PFSK-1 (cell line): ENCODE data around the gene FEZ2.

ENCODE experiments used
- FOXP2 ChIP-seq: optimal IDR thresholded peaks from 2 replicates; pipeline ENCODE3; 2011; ENCODE audit warnings: borderline replicate concordance, control low read depth, inconsistent platforms; ENCODE audit not compliant: insufficient read depth; ENCODE audit errors: extremely low read length, extremely low read depth
- POLR2AphosphoS5 ChIP-seq: IDR thresholded peaks from 2 replicates; pipeline ENCODE4 v1.6.1; 2012; ENCODE audit warnings: low read depth, mild to moderate bottlenecking, control low read depth, low read length, moderate library complexity
- REST ChIP-seq, 2 experiments: IDR thresholded peaks; 2 replicates each; pipeline versions ENCODE4 v1.6.1 to v1.8.0; 2011 to 2012; ENCODE audit warnings: low read depth in 2 of 2, low read length in 2 of 2, control low read depth in 1 of 2, inconsistent platforms in 1 of 2, mild to moderate bottlenecking in 1 of 2, moderate library complexity in 1 of 2; ENCODE audit not compliant: insufficient read depth in 1 of 2
- SIN3A ChIP-seq: IDR thresholded peaks from 2 replicates; pipeline ENCODE4 v1.6.1; 2012; ENCODE audit warnings: mild to moderate bottlenecking, low read length, moderate library complexity, borderline replicate concordance; ENCODE audit not compliant: insufficient read depth
- TAF1 ChIP-seq: IDR thresholded peaks from 2 replicates; pipeline ENCODE4 v1.6.1; 2012; ENCODE audit warnings: low read length, control low read depth, borderline replicate concordance; ENCODE audit not compliant: insufficient read depth

FEZ2 gene

DNA sequence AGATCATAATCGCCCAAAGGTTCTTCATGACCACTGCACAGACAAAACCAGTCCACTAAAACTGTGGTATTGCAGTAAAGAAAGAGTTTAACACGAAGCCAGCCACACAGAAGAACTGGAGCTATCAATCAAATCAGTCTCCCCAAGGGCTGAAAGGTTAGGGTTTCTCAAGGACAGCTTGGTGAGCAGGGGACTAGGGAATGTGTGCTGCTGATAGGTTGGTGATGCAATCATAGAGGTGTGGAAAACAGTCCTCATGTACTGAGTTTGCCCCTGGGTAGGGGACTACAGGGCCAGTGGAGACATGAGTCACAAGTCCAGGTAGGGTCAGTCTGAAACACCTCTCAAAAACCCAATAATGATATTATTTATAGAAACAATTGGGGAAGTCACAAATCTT, 27.3 kb upstream of the FEZ2 start:
- no peak for TF ChIP-seq FOXP2
- no peak for TF ChIP-seq REST (IDR thresholded peaks at IDR 0.05; ENCODE audit: insufficient read depth in 1 of 2, low read depth in 2 of 2, low read length in 2 of 2)
- no peak for TF ChIP-seq TAF1
- no peak for TF ChIP-seq POLR2AphosphoS5
- TF ChIP-seq SIN3A = no peak

GRCh38 chr2:36620321-36620720, 22.4 kb upstream of the FEZ2 start:
- TF ChIP-seq POLR2AphosphoS5 = no peak
- TF ChIP-seq FOXP2 = no peak
- TF ChIP-seq REST (IDR thresholded peaks at IDR 0.05; ENCODE audit: insufficient read depth in 1 of 2, low read depth in 2 of 2, low read length in 2 of 2) = no peak
- no peak for TF ChIP-seq SIN3A
- TF ChIP-seq TAF1 = no peak

DNA sequence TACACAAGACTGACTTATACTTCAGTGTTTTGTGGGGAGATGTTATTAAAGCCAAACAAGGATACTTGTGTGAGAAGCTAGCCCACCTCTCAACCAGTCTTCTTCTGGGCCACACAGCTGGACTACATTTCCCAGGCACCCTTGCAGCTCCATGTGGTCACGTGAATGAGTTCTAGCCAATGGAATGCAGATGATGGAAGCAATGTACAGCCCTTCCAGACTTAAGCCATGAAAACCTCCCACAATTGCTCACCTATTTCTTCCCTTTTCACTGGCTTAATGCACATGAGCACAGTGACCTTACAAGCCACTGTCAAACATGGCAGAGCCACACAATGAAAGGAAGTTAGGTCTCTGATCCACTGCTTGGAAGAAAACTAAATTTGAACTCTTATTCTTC, 20.4 kb upstream of the FEZ2 start:
- TF ChIP-seq REST (IDR thresholded peaks at IDR 0.05; ENCODE audit: insufficient read depth in 1 of 2, low read depth in 2 of 2, low read length in 2 of 2) = no peak
- no peak for TF ChIP-seq FOXP2
- TF ChIP-seq TAF1 = no peak
- TF ChIP-seq SIN3A = no peak
- no peak for TF ChIP-seq POLR2AphosphoS5

GRCh38 chr2:36616947-36617346, 19.0 kb upstream of the FEZ2 start:
- TF ChIP-seq REST (IDR thresholded peaks at IDR 0.05; ENCODE audit: insufficient read depth in 1 of 2, low read depth in 2 of 2, low read length in 2 of 2) (no peak), FOXP2 (no peak), POLR2AphosphoS5 (no peak), TAF1 (no peak), SIN3A (no peak)

GRCh38 chr2:36615222-36615621, 17.3 kb upstream of the FEZ2 start:
- TF ChIP-seq POLR2AphosphoS5 = no peak
- no peak for TF ChIP-seq REST (IDR thresholded peaks at IDR 0.05; ENCODE audit: insufficient read depth in 1 of 2, low read depth in 2 of 2, low read length in 2 of 2)
- TF ChIP-seq TAF1 = no peak
- no peak for TF ChIP-seq SIN3A
